MG63 (cell line): ENCODE measurements around the gene CACNA1I. TPM values are rescaled to one million over a fixed set of nuclear protein-coding genes. Genes with fewer than 3 reads are reported as not detected.

Experiments used
- DNase-seq: peaks from one replicate; pipeline ENCODE4 v3.0.0-alpha.2; 2020
- H3K27me3 ChIP-seq: fragments of 250-450 bp; sonication (Bioruptor Pico); 2 replicates; pipeline ENCODE4 v1.5.1; 2020; ENCODE audit warnings: mild to moderate bottlenecking, moderate library complexity
- H3K36me3 ChIP-seq: fragments of 250-450 bp; sonication (Bioruptor Pico); 2 replicates; pipeline ENCODE4 v1.5.1; 2020; ENCODE audit warnings: mild to moderate bottlenecking, moderate library complexity
- H3K4me3 ChIP-seq: fragments of 250-450 bp; sonication (Bioruptor Pico); 2 replicates; pipeline ENCODE4 v1.5.1; 2020; ENCODE audit warnings: mild to moderate bottlenecking, moderate library complexity
- H3K9me3 ChIP-seq: fragments of 250-450 bp; sonication (Bioruptor Pico); 2 replicates; pipeline ENCODE4 v1.5.1; 2020; ENCODE audit warnings: mild to moderate bottlenecking, moderate library complexity
- total RNA-seq: library from RNA; depleted of rRNA; stranded (reverse); fragments of >200 nt; shearing (Covaris generic); gene quantifications from 2 replicates; pipeline ENCODE4 v1.2.3, GENCODE V29; 2014; ENCODE audit warnings: low replicate concordance

CACNA1I gene
- total RNA-seq, 1 experiment from 2014 or later: not detected

- Histone ChIP-seq H3K4me3 (no peak overlapping the region), H3K9me3 (no peaks in the 10 kb centered on the region), H3K27me3 (no peaks in the 10 kb centered on the region), H3K36me3 (no peaks in the 10 kb centered on the region)
- DNase-seq: no peak
Observed at GRCh38 chr22:39603345-39603744, 32.8 kb downstream of the CACNA1I start.

GRCh38 chr22:39610246-39610645, 39.7 kb downstream of the CACNA1I start:
- no peak for DNase-seq
- Histone ChIP-seq H3K36me3 (no peaks in the 10 kb centered on the region), H3K4me3 (no peak overlapping the region), H3K27me3 (no peaks in the 10 kb centered on the region), H3K9me3 (peaks cover 2% of the 10 kb centered on the region; the same call in 1 of the 2 replicates)

GRCh38 chr22:39610766-39611165, 40.2 kb downstream of the CACNA1I start:
- Histone ChIP-seq H3K9me3 (peaks cover 2% of the 10 kb centered on the region; the same call in 1 of the 2 replicates), H3K36me3 (no peaks in the 10 kb centered on the region), H3K27me3 (no peaks in the 10 kb centered on the region), H3K4me3 (no peak overlapping the region)
- DNase-seq: no peak

- peaks cover 2% of the 10 kb centered on the region; the same call in 1 of the 2 replicates for H3K9me3 ChIP-seq
- H3K4me3 ChIP-seq: no peak overlapping the region
- H3K36me3 ChIP-seq: no peaks in the 10 kb centered on the region
- no peak for DNase-seq
- H3K27me3 ChIP-seq: no peaks in the 10 kb centered on the region
Observed at GRCh38 chr22:39611360-39611759, 40.8 kb downstream of the CACNA1I start.

- no peak for DNase-seq
- Histone ChIP-seq H3K36me3 (no peaks in the 10 kb centered on the region), H3K27me3 (no peaks in the 10 kb centered on the region), H3K9me3 (peaks cover 2% of the 10 kb centered on the region; the same call in 1 of the 2 replicates), H3K4me3 (no peak overlapping the region)
Observed at GRCh38 chr22:39612811-39613548, 42.4 kb downstream of the CACNA1I start.

GRCh38 chr22:39613549-39613921, 43.0 kb downstream of the CACNA1I start:
- no peaks in the 10 kb centered on the region for H3K36me3 ChIP-seq
- no peaks in the 10 kb centered on the region for H3K27me3 ChIP-seq
- H3K4me3 ChIP-seq: no peak overlapping the region
- H3K9me3 ChIP-seq: peaks cover 2% of the 10 kb centered on the region; the same call in 1 of the 2 replicates
- DNase-seq: no peak

- no peaks in the 10 kb centered on the region for H3K27me3 ChIP-seq
- no peaks in the 10 kb centered on the region for H3K36me3 ChIP-seq
- H3K4me3 ChIP-seq: no peak overlapping the region
- DNase-seq: no peak
- peaks cover 2% of the 10 kb centered on the region; the same call in 1 of the 2 replicates for H3K9me3 ChIP-seq
Observed at GRCh38 chr22:39614442-39614841, 43.9 kb downstream of the CACNA1I start.

GRCh38 chr22:39616051-39616450, 45.5 kb downstream of the CACNA1I start:
- Histone ChIP-seq H3K4me3 (no peak overlapping the region), H3K27me3 (no peaks in the 10 kb centered on the region), H3K36me3 (no peaks in the 10 kb centered on the region), H3K9me3 (peaks cover 2% of the 10 kb centered on the region; the same call in 1 of the 2 replicates)
- DNase-seq: no peak

GRCh38 chr22:39616781-39617180, 46.2 kb downstream of the CACNA1I start:
- no peaks in the 10 kb centered on the region for H3K27me3 ChIP-seq
- H3K4me3 ChIP-seq: no peak overlapping the region
- H3K36me3 ChIP-seq: no peaks in the 10 kb centered on the region
- no peak for DNase-seq
- peaks cover 2% of the 10 kb centered on the region; the same call in 1 of the 2 replicates for H3K9me3 ChIP-seq

- no peaks in the 10 kb centered on the region; the same call in 1 of the 2 replicates for H3K9me3 ChIP-seq
- no peak overlapping the region for H3K4me3 ChIP-seq
- no peaks in the 10 kb centered on the region for H3K36me3 ChIP-seq
- no peak for DNase-seq
- no peaks in the 10 kb centered on the region for H3K27me3 ChIP-seq
Observed at GRCh38 chr22:39617342-39617741, 46.8 kb downstream of the CACNA1I start.

GRCh38 chr22:39617970-39618757, 47.6 kb downstream of the CACNA1I start:
- DNase-seq: no peak
- Histone ChIP-seq H3K4me3 (no peak overlapping the region), H3K9me3 (no peaks in the 10 kb centered on the region), H3K27me3 (no peaks in the 10 kb centered on the region), H3K36me3 (no peaks in the 10 kb centered on the region)

- Histone ChIP-seq H3K4me3 (no peak overlapping the region), H3K27me3 (no peaks in the 10 kb centered on the region), H3K9me3 (no peaks in the 10 kb centered on the region), H3K36me3 (no peaks in the 10 kb centered on the region)
- DNase-seq: no peak
Observed at GRCh38 chr22:39618996-39619530, 48.5 kb downstream of the CACNA1I start.

GRCh38 chr22:39620924-39621690, 50.6 kb downstream of the CACNA1I start:
- no peaks in the 10 kb centered on the region for H3K9me3 ChIP-seq

GRCh38 chr22:39621826-39622225, 51.3 kb downstream of the CACNA1I start:
- no peak for DNase-seq
- Histone ChIP-seq H3K36me3 (no peaks in the 10 kb centered on the region), H3K4me3 (no peak overlapping the region), H3K27me3 (no peaks in the 10 kb centered on the region), H3K9me3 (no peaks in the 10 kb centered on the region)

More at GRCh38 chr22:39620924-39621690, 50.6 kb downstream of the CACNA1I start:
- H3K36me3 ChIP-seq: no peaks in the 10 kb centered on the region
- no peak overlapping the region for H3K4me3 ChIP-seq
- no peaks in the 10 kb centered on the region for H3K27me3 ChIP-seq
- DNase-seq: no peak

GRCh38 chr22:39622881-39623367, 52.4 kb downstream of the CACNA1I start:
- no peak for DNase-seq
- Histone ChIP-seq H3K9me3 (no peaks in the 10 kb centered on the region), H3K27me3 (no peaks in the 10 kb centered on the region), H3K36me3 (no peaks in the 10 kb centered on the region), H3K4me3 (no peak overlapping the region)
